KBM-7 (cell line): Measurements from ENCODE around the gene POMGNT1.

Experiments
- DNase-seq: peaks from one replicate; pipeline ENCODE4 v3.0.0-alpha.2; 2015
- in situ Hi-C: fragments of 300-500 bp; cut with MboI; formaldehyde crosslinking; loops from 2 replicates; pipeline ENCODE4 v1.14.3; 2020; ENCODE audit warnings: low sequenced_read_pairs, low pct_unique_long_range_greater_than_20kb, mixed read lengths

Gene POMGNT1

DNA sequence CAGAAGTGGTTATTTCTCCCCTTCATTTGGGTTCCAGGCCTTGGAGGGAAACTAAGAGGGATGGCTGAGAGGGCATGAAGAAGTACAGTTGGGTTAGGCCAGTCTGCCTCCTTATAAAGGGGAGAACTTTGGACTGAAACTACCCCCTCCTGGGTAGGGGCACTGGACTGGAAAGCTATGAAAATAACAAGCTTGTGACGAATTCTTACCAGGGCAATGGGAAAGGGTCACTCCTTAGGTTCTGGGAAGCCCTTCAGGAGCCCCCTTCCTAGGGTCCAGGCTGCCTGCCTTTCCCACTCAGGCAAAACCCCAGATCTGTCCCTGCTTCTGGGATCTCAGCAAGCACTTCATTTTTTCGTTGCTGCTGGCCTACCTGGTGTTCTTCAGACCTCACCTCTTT, 12.2 kb downstream of the POMGNT1 start:
- in situ Hi-C loops, result loop anchor here (10.0 kb wide), 1 partner anchor 151 kb away; no protein-coding TSS in a partner anchor
- no peak for DNase-seq

DNA sequence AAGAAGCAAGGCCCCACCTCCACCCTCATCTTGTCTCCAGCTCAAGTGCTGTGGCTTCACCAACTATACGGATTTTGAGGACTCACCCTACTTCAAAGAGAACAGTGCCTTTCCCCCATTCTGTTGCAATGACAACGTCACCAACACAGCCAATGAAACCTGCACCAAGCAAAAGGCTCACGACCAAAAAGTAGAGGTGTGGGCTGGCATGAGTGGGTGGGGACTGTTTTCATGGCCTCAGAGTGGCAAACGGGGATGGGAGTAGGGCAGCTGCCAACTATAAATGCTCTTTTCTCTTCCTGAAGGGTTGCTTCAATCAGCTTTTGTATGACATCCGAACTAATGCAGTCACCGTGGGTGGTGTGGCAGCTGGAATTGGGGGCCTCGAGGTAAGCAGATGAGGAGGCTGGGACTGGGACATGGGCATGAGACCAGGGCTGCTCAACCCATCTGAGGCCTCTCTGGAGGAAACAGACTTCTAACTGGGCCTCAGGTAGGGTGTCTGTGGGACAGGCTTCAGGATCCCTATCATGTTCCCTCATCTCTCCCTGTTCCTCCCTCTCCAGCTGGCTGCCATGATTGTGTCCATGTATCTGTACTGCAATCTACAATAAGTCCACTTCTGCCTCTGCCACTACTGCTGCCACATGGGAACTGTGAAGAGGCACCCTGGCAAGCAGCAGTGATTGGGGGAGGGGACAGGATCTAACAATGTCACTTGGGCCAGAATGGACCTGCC, 13.1 kb downstream of the POMGNT1 start:
- no peak for DNase-seq
- in situ Hi-C loops, result loop anchor here (10.0 kb wide), 1 partner anchor 150 kb away; no protein-coding TSS in a partner anchor

DNA sequence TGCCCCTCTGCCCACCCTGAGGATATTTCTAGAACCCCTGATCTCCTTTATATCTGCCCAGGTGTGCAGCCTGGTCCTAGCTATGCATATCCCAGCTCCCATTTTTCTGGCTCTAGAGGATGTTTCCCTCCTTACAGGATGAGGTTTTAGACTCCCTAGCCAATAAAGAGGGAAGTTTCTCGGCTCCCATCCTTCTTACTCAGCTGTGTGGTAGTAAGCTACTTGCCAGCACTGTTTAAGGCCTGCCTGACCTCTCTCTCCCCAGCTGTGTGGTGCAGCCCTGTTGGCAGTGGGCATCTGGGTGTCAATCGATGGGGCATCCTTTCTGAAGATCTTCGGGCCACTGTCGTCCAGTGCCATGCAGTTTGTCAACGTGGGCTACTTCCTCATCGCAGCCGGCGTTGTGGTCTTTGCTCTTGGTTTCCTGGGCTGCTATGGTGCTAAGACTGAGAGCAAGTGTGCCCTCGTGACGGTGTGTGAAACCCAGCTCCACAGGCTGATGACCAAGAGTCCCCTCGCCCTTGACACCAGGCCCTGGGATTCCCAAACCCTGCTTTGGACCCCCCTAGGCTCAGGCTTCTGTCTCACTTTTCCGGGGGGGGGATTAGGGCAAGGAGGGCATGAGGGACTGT, 14.2 kb downstream of the POMGNT1 start:
- in situ Hi-C loops, result loop anchor here (10.0 kb wide), 1 partner anchor 149 kb away; no protein-coding TSS in a partner anchor
- DNase-seq, result peak; percentile 41

DNA sequence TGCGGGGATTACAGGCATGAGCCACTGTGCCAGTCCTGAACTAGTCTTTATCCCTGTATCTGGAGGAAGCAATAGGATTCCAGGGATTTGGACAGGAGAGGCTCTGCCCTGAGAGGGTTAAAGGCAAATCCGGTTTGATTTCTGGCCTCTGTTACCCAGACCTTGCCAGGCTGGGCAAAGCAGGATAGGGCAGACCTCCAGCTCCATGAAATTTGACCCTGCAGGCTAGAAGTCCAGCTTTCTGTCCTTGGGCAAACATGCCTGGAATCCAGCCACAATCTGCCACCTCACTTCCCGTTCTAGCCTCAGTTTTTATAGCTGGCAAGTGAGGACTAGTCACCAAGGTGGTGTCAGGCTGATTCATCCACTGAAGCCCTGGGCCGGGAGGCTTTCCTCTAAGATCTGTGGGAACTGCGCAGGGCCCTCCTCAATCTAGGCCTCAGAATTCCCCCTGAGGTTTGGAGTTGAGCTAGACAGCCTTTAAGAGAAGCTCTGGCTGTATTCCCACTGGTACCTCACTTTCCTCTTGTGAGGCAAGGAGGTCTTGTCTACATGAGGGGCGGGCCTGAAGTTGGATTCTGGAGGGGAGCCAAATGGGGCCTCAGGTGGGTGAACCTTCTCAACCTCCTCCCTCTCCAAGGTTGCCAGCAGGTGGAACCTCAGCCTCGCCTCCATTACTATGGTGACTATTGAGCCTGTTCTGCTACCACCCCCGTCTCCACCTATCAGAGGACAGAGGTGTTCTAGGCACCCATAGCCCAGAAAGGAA, 15.0 kb downstream of the POMGNT1 start:
- DNase-seq, result peak; percentile 30
- in situ Hi-C loops, result loop anchor here (10.0 kb wide), 1 partner anchor 148 kb away; no protein-coding TSS in a partner anchor

DNA sequence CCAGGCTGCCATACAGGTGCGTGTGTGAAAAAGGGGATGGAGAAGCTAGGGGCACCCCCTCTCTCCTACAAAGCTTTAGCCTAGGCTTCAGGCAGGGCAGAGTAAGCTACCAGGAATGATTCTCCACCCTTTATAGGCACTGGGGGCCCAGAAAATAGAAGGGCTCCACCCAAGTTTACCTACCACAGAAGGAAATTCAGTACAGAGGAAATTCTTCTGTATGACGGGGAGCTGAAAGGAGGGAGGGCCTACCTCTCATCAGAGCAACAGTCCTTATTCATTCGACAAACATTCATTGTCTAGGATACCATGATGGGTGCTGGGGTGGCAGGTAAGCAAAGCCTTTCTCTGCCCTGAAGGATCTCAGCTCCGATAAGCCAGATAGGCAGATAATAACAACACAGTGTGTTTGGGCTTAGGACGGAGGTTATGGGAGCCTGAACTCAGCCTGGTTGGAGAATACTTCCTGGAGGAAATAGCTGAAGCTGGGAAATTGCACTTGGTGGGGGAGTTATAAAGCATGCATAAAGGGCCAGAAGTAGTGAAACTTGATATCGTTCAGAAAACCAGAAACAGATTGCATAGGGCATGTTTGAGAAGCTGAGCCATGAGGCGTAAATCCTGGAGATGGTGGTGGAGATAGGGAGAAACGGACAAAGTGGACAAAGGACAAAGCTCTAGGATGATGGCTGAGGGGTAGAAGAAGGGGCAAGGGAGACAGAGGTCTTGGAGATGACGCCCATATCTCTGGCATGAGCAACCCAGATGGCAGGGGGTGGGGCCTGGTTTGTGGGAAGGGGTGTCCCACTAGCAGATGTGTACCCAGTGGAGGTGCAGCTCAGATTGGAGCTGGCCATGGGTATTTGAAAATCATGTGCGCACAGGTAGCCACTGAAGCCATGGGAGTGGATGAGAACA, 16.6 kb downstream of the POMGNT1 start:
- DNase-seq, result peak; percentile 23
- in situ Hi-C loops, result loop anchor here (10.0 kb wide), 1 partner anchor 147 kb away; no protein-coding TSS in a partner anchor

DNA sequence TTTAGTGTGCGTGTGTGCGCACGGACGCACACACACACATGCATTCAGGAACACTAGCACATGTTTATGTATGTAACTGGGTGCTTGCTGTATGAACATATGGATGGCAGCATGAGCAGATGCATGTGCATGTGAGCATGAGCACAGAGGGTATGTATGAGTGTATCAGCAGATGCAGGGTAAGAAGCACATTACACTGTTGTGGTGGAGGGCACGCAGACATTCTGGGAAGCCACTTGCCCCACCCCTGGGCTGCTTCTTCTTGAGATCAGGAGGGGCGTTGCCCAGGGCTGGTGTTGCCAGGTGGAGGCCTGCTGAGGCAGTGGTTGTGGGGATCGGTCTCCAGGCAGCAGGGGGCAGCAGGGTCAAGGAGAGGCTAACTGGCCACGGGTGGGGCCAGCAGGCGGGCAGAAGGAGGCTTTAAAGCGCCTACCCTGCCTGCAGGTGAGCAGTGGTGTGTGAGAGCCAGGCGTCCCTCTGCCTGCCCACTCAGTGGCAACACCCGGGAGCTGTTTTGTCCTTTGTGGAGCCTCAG, 18.1 kb downstream of the POMGNT1 start:
- DNase-seq, result peak; percentile 19
- in situ Hi-C loops, result loop anchor here (10.0 kb wide), 1 partner anchor 145 kb away; no protein-coding TSS in a partner anchor

DNA sequence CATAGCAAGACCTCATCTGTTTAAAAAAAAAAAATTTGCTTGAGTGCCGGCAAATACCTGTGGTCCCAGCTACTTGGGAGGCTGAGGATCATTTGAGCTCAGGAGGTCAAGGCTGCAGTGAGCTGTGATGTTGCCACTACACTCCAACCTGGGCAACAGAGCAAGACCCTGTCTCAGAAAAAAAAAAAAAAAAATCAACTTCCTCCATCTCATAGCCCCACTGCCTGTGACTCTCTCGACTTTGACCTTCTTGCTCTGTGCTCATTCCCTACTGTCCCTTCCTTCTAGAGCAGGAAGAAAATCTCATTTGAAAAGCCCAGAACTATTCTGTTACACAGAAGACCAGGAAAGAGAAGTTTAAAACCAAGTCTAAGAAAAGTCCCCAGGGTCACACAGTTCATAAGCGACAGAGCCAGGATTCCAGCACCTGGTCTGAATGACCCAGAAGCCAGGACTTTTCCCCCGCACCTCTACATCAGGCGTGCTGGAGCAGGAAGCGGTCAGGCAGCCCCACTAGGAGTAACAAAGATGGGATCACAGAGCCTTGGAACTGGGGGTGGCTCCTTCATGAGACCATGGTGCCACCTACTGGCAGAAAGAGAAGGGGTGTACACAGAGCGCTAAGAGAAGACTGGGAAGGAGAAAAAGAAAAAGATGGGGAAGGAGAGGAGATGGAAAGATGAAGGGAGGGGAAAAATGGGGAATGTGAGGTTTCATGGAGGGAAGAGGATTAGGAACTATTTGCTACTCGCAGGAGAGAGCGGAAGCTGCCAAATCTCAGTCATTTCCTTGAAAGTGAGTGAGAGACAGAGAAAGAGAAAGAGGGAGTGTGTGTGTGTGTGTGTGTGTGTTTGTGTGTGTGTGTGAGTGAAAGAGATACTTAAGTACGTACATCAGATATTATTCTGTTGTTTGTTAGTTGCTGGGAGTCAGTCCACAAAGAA, 18.8 kb downstream of the POMGNT1 start:
- peak; percentile 81 for DNase-seq
- in situ Hi-C loops, result loop anchor here (10.0 kb wide), 1 partner anchor 145 kb away; no protein-coding TSS in a partner anchor

DNA sequence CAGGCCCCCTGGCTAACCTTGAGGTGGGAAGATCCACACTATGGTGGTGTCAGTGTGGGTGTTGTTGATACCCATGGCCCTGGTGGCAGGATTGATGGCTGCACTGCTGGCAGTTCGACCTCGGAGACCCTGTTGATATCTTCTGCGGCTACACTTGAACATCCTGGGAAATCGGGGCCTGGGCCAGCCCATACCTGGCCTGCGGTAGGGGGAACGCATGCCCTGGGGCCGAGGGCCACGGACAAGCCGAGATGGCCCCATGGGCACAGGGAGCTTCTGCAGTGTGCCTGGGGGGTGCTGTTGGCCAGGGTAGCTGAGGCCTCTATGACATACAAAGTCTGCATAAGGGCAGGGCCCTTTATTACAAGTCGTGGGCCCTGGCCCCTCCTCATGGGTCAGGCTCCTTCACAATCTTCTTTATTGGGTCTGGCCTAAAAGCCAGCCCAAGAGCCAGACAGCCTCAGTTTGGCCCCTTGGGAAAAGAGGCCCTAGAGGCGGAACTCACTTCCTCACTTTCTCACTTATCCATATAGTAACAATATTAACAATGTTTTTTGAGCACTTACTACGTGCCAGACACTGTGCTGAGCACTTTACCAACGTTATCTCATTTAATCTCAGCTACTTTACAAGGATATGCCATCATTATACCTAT, 21.9 kb downstream of the POMGNT1 start, which contains the start of gene P3R3URF:
P3R3URF (minus strand) TSS at position 278 of the 655 bp plus-strand sequence; CDS start at position 261, 17 bp downstream.
- in situ Hi-C loops, result no loop called here
- DNase-seq, result no peak

DNA sequence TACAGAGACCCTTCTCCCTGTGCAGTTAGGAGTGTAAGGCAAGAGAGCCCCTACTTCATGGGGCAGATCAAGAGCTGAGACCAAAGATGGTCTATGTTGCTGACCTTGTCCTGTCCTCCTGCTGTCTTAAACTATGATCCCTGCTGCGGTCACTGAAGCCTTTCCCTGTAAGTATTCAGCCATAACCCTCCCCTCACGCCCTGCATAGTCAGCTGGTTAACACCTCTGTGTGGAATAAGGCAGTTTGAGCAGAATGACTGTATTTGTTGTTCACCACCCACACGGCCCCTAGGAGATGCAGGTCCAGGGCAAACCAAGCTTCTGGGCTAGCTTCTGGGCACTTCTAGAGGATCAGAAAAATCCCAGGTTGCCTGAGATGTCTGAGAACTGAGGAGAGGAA, 23.0 kb downstream of the POMGNT1 start:
- in situ Hi-C loops, result no loop called here
- no peak for DNase-seq

DNA sequence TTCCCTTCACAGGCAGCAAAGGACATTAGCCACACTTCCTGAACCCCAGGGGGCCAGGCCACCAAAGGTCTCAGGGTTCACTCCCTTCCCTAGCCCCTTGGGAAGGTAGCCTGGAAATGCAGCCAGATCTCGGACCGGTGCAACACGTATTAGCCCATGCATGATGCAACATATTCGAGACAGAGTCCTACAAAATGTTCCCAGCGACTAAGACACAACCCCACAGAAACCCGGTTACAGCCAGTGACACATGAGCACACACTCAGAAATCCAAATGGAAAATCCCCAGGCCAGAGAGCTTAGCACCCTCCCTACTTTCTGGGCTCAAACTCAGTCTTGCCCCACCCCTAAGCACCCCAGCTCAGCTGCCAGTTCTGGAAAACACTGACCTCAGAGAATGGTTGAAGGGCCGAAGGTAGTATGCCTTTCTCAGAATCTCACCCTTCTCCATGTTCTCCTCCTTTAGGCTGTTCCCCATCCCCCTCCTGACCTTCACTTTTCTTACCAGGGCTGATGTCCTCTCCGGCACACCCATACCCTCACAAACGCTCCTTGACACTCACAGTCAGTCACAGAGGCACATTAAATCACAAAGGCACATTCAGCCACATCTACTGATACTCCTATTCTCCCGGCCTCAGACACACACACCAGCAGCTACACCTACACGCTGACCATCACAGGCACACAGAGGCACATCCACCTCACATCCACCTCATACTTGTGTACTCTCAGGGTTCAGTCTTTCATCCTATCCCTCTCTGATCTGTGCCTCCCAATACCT, 23.6 kb downstream of the POMGNT1 start, which contains the start of gene TSPAN1:
TSPAN1 (plus strand) TSS at position 640 of the 784 bp plus-strand sequence. CDS start 6,021 bp downstream, outside the sequence.
- in situ Hi-C loops, result no loop called here
- DNase-seq, result no peak

DNA sequence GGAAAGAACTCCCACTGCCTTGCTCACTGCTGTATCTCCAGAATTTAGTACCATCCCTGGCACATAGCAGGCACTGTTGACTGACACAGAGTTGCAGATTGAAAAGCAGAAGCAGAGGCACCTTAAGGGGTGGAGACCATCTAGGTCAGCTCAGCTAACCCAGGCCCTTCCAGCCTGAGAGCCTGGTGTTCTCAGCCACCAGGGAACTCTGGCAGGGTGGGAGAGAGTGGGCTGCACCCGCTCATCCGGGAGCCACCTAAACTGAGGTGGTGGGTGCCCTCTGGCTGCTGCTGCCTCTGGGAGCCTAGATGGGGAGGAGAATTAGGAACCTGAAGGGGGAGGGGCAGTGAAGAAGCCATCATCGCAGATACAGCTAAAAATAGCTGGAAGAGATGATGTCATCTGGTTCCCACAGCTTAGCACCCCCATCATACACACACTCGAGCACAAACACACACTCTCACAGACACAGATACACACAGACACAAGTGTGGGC, 24.8 kb downstream of the POMGNT1 start:
- DNase-seq, result no peak
- in situ Hi-C loops, result no loop called here

DNA sequence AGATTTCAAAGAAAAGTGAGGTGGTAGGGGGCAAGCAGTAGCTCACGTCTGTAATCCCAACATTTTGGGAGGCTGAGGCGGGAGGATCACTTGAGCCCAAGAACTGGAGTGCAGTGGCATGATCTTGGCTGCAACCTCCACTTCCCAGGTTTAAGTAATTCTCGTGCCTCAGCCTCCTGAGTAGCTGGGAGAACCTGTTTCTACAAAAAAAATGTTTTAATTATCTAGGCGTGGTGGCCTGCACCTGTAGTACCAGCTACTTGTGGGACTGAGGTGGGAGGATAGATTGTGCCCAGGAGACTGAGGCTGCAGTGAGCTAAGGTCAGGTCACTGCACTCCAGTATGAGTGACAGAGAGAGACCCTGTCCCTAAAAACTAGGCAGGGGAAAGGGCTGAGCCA, 25.9 kb downstream of the POMGNT1 start:
- no peak for DNase-seq
- in situ Hi-C loops, result no loop called here

DNA sequence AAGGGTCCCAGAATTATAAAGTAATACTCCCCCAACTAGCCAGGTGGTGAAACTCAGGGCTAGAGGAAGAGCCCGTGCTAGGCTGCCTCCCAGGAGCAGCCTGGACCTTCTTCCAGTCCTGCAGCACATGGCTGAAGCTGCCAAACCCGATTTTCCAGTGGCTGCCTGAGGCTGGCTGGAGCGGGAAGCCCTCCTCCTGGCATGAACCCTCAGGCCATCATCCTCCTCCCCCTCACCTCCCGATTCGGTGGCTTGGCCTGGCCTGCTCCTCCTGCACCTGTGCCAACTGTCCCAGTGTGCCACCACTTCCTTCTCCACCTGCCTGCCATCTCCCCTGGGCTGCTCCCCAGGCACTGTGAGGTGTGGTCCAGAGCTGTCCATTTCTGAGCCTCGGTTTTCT, 26.4 kb downstream of the POMGNT1 start:
- in situ Hi-C loops, result no loop called here

DNA sequence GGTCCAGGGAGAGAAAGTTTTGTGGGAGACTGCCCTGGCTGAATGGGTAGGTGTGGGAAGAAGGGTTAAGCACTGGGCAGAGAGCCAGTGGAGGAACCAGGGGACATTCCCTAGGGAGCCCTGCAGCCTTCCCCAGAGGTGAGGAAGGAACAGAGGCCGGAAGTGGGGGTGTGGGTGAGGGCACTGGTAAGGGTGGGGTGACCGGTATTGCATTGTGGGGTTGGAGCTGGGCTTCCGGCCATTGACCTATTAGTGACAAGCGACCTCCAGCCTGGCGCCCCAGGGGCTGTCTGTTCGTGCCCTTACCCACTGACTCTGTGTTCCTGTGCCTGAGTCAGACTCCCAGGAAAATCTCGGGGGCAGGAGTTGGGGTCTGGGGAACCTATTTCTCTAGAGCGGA, 26.9 kb downstream of the POMGNT1 start:
- in situ Hi-C loops, result no loop called here

More for the DNA sequence above, 26.4 kb downstream of the POMGNT1 start:
- no peak for DNase-seq

DNA sequence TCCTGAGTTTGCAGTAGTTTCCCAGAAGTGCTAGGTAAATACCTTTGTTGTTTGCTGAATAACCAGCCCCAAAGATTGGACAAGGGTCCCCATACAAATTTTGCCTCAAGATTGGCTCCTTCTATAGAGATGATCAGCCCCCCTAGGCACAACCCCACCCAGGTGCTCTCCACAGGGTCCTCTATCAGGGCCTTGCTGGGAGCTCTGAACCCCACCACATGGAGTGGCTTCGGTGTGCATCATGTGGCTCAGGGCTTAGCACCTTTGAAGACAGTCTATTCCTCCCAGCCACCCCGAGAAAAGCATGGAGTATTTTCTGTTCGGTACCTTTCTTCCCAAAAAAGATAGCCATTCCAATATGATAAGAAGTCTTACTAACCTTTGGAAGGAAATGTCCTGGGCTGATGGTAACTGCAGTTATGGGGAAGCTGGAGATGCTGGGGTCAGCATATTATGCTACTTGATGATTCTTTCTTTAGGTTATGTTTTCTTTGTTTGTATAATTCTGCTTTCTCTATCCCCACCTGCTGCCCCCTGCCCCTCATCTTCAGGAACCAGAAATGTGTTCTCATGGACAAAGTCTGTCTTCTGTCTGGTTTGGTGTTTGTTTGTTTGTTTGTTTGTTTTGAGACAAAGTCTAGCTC, 28.3 kb downstream of the POMGNT1 start:
- no peak for DNase-seq
- in situ Hi-C loops, result no loop called here

More for the DNA sequence above, 26.9 kb downstream of the POMGNT1 start:
- no peak for DNase-seq
